ENCODE measurements around the gene KDR.

DNA sequence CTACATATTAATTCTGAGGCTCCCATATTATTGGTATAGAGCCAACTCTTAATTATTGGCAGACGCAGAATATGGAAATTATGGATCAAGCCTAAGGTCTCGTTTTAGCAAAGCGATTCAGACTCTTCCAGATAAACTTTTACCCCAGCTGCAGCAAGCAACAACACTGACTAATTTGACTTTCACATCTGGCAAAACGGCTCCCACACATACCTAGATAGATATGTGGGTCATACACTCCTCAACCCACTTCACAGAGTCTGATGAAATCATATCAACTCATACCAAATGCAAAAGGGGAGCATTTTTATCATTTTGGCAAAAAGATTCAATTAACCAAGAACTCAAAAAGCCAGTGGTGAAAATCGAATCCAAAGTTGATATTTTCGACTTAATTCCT, 36.3 kb upstream of the KDR start:
- TF ChIP-seq, protein P1, sequence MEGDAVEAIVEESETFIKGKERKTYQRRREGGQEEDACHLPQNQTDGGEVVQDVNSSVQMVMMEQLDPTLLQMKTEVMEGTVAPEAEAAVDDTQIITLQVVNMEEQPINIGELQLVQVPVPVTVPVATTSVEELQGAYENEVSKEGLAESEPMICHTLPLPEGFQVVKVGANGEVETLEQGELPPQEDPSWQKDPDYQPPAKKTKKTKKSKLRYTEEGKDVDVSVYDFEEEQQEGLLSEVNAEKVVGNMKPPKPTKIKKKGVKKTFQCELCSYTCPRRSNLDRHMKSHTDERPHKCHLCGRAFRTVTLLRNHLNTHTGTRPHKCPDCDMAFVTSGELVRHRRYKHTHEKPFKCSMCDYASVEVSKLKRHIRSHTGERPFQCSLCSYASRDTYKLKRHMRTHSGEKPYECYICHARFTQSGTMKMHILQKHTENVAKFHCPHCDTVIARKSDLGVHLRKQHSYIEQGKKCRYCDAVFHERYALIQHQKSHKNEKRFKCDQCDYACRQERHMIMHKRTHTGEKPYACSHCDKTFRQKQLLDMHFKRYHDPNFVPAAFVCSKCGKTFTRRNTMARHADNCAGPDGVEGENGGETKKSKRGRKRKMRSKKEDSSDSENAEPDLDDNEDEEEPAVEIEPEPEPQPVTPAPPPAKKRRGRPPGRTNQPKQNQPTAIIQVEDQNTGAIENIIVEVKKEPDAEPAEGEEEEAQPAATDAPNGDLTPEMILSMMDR (IDR thresholded peaks at IDR 0.05), result no peak
- TF ChIP-seq POLR2A (IDR thresholded peaks at IDR 0.05), result no peak
